Ishikawa (cell line): ENCODE measurements around the gene SEPTIN7.
A peak's percentile ranks its signal among the peaks of the same experiment; 100 is the strongest.

ENCODE experiments used
- CREB1 ChIP-seq: IDR thresholded peaks from 2 replicates; pipeline ENCODE4 v1.6.1; 2012; ENCODE audit warnings: low read depth
- EGR1 ChIP-seq: IDR thresholded peaks from 2 replicates; pipeline ENCODE4 v1.6.1; 2012
- EP300 ChIP-seq: IDR thresholded peaks from 2 replicates; pipeline ENCODE4 v1.6.1; 2012; ENCODE audit warnings: borderline replicate concordance
- FOXM1 ChIP-seq: IDR thresholded peaks from 2 replicates; pipeline ENCODE4 v1.6.1; 2012; ENCODE audit warnings: low read depth, borderline replicate concordance
- NFIC ChIP-seq: IDR thresholded peaks from 2 replicates; pipeline ENCODE4 v1.6.1; 2012
- RAD21 ChIP-seq: IDR thresholded peaks from 2 replicates; pipeline ENCODE4 v1.6.1; 2012; ENCODE audit warnings: low read depth
- TAF1 ChIP-seq: IDR thresholded peaks from 2 replicates; pipeline ENCODE4 v1.6.1; 2012; ENCODE audit warnings: low read depth, mild to moderate bottlenecking
- TCF12 ChIP-seq: IDR thresholded peaks from 2 replicates; pipeline ENCODE4 v1.6.1; 2012; ENCODE audit warnings: low read depth
- TEAD4 ChIP-seq: IDR thresholded peaks from 2 replicates; pipeline ENCODE4 v1.6.1; 2012
- YY1 ChIP-seq: IDR thresholded peaks from 2 replicates; pipeline ENCODE4 v1.6.1; 2012; ENCODE audit warnings: low read depth
- ZBTB7A ChIP-seq: IDR thresholded peaks from 2 replicates; pipeline ENCODE4 v1.6.1; 2012; ENCODE audit warnings: low read depth
- TF ChIP-seq, protein P1 (sequence below): IDR thresholded peaks from 2 replicates; pipeline ENCODE4 v1.6.1; 2012; ENCODE audit warnings: low read depth, mild to moderate bottlenecking
- TF ChIP-seq, protein P2 (sequence below): IDR thresholded peaks from 2 replicates; pipeline ENCODE4 v1.6.1; 2012
- TF ChIP-seq, protein P3 (sequence below): IDR thresholded peaks from 2 replicates; pipeline ENCODE4 v1.6.1; 2012

SEPTIN7 gene

DNA sequence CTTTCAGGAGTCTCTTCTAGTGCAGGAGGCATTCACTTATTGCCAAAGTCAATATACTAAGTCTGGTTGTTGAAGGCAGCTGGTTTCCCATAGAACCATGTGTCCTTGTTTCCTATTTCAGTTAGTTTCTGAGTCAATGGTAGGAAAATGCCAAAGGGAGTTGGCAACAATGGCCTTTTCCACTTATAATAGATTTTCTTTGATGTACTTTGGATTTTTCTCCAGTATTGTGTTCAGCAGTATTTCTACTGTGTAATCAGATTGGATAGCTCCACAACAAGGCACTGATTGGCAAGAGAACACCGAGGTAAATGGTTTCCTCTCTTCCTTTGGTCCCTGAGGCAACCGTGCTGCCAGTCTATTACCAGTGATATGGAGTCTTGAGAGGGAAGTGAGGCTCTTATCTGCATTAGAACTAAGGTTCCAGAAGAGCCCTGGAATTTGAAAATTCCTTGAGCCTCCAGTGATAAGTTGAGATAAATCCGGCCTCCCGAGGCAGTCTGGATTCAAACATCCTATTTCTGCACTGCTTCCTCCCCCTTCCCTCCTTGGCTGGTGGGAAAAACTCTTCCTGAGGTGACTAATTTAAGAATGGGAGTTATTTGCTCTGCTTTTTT, 7.9 kb upstream of the SEPTIN7 start:
- TF ChIP-seq, protein P1, sequence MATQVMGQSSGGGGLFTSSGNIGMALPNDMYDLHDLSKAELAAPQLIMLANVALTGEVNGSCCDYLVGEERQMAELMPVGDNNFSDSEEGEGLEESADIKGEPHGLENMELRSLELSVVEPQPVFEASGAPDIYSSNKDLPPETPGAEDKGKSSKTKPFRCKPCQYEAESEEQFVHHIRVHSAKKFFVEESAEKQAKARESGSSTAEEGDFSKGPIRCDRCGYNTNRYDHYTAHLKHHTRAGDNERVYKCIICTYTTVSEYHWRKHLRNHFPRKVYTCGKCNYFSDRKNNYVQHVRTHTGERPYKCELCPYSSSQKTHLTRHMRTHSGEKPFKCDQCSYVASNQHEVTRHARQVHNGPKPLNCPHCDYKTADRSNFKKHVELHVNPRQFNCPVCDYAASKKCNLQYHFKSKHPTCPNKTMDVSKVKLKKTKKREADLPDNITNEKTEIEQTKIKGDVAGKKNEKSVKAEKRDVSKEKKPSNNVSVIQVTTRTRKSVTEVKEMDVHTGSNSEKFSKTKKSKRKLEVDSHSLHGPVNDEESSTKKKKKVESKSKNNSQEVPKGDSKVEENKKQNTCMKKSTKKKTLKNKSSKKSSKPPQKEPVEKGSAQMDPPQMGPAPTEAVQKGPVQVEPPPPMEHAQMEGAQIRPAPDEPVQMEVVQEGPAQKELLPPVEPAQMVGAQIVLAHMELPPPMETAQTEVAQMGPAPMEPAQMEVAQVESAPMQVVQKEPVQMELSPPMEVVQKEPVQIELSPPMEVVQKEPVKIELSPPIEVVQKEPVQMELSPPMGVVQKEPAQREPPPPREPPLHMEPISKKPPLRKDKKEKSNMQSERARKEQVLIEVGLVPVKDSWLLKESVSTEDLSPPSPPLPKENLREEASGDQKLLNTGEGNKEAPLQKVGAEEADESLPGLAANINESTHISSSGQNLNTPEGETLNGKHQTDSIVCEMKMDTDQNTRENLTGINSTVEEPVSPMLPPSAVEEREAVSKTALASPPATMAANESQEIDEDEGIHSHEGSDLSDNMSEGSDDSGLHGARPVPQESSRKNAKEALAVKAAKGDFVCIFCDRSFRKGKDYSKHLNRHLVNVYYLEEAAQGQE, result no peak
- no peak for TF ChIP-seq TEAD4
- TF ChIP-seq RAD21, result no peak
- no peak for TF ChIP-seq TAF1
- no peak for TF ChIP-seq NFIC
- TF ChIP-seq, protein P2, sequence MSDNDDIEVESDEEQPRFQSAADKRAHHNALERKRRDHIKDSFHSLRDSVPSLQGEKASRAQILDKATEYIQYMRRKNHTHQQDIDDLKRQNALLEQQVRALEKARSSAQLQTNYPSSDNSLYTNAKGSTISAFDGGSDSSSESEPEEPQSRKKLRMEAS, result no peak
- no peak for TF ChIP-seq FOXM1
- no peak for TF ChIP-seq ZBTB7A
- no peak for TF ChIP-seq EGR1
- TF ChIP-seq EP300, result no peak
- TF ChIP-seq, protein P3, sequence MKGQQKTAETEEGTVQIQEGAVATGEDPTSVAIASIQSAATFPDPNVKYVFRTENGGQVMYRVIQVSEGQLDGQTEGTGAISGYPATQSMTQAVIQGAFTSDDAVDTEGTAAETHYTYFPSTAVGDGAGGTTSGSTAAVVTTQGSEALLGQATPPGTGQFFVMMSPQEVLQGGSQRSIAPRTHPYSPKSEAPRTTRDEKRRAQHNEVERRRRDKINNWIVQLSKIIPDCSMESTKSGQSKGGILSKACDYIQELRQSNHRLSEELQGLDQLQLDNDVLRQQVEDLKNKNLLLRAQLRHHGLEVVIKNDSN, result no peak

DNA sequence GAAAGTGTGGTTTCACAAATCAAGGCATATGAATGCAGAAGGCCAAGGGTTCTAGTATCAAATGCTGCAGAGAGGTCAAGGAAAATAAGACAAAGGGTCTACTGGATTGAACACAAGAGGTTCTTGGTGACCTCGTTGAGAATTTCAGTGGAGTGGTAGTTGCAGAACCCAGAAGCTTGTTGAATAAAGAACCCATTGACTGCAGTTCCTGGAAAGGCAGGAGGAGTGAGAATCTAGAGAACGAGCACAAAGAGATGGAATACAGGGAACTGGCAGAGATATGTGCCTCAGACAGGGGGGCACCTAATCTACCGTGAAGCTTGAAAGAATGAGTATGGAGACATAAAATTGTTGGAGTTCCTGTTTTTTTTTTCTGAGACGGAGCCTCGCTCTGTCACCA, 3.5 kb upstream of the SEPTIN7 start:
- no peak for TF ChIP-seq TAF1
- no peak for TF ChIP-seq YY1
- TF ChIP-seq EGR1, result no peak
- TF ChIP-seq ZBTB7A, result no peak
- TF ChIP-seq TCF12, result no peak
- TF ChIP-seq NFIC, result no peak
- no peak for TF ChIP-seq TEAD4
- TF ChIP-seq, protein P1, result no peak

DNA sequence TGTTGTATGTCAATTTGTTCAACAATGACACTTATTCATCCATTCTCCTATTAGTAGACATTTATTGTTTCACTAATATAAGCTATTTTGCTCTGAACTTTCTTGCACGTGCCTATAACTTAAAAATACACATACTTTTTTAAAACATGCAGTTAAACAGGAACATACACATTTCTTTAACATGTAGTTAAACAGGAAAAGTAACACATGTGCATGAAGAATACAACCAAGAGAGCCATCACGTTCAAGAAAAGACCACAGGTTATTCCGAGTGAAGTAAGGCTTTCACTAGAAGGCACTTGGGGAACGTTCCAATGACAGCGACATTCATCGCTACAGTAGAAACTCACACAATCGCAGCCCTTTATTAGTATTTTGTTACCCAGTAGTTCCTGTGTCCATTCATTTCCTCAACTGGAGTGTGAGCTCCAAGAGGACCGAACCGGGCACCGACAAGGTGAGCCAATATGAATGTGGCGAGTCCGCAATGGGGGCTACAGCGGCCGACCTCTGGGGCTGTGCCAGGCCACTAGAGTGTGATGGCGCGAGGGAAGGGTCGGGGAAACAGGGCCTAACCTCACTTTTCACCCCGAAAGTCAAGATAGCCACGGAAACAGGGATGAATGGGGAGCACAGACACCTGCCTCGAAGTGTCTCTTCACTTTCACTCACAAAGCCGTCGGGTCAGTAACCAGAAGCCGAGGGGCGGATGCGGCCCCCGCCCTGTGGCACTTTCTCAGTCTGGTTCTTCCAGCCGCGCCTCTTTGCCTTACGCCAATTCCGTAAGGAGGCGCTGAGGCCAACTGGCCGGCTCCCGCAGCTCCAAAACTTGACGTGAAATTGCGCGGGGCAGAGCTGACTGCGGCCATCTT, 775 bp upstream of the SEPTIN7 start:
- TF ChIP-seq EP300 (no peak), EGR1 (no peak), TEAD4 (no peak), NFIC (no peak; the same call in 1 of the 2 replicates), CREB1 (no peak; the same call in 1 of the 2 replicates), YY1 (no peak; the same call in 1 of the 2 replicates)
- TF ChIP-seq, protein P1, result no peak
- TF ChIP-seq, protein P2, result peak; percentile 27; the same call in 1 of the 2 replicates

DNA sequence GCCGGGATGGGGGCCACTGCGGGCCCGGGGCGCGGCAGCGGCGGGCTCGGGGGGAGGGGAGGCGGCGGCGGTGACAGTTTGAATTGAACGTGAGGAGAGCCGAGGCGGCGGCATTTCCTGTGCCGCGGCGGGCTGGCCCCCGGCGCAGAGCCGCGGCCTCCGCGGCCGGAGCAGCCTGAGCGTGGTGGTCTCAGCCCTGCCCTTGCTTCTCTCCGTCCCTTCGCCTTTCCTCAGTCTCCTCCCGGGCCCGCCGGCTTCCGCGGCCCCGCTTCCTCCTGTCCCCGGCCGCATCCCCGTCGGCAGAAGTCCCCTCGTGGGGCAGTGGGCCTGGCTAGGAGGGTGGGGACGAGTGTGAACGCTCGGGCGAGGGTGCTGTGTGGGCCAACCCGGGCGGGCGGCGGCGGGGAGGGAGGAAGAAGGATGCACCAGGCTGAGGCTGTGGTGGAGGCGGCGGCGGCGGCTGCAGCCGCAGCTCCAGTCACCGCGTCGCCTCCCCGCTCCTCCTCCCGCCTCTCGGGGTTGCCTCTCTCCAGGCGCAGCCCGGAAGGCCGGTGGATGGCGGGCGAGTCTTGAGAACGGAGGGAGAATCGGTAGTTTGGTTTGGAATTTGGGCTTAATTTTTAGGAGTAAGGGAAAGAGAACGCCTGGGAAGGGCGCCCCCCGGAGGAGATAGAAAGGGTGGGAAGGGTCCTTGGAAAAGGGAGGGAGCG, 690 bp downstream of the SEPTIN7 start:
- TF ChIP-seq RAD21 (peak; percentile 27; the same call in 1 of the 2 replicates), TEAD4 (no peak)

DNA sequence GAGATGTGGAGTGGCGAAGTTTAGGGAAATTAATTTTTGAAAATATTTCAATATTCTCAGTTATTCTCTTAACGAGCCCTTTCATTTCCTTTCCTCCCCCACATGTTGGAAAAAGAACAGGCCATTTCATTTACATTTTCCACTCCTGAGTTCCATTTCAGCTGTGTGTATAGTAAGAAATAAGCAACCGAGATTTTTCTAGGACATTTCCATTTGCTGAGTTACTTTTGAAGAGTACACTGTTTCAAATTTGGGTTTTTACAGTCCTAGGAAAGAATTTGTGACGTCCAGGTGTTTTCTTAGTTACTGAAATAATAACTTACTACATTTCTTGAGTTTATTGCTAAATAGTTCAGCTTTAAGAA, 1.2 kb downstream of the SEPTIN7 start:
- TF ChIP-seq ZBTB7A (no peak), EP300 (no peak), EGR1 (no peak), YY1 (no peak), RAD21 (no peak), CREB1 (no peak), TCF12 (no peak)
- TF ChIP-seq, protein P2, result no peak
